CD4-positive, alpha-beta T cell treated with Interferon alpha-2 for 1 hour (primary cell): Measurements from ENCODE around the gene SOX2.

ENCODE experiments used
- DNase-seq, 2 donors: peaks; one replicate each; pipeline ENCODE4 v3.0.0-alpha.2; 2020 to 2022

SOX2 gene

GRCh38 chr3:181705086-181705480, 6.6 kb upstream of the SOX2 start:
- no peak for DNase-seq

- DNase-seq = no peak
Observed at GRCh38 chr3:181707980-181708379, 3.7 kb upstream of the SOX2 start.

- DNase-seq = peak; percentile 29 to 52
Observed at GRCh38 chr3:181709537-181710279, 2.0 kb upstream of the SOX2 start.

- no peak for DNase-seq
Observed at GRCh38 chr3:181710345-181711291, 1.1 kb upstream of the SOX2 start.

GRCh38 chr3:181712226-181712552, 464 bp downstream of the SOX2 start:
- no peak for DNase-seq

GRCh38 chr3:181712553-181713279, 991 bp downstream of the SOX2 start:
- DNase-seq = no peak

- no peak for DNase-seq
Observed at GRCh38 chr3:181713280-181713647, 1.5 kb downstream of the SOX2 start.

GRCh38 chr3:181713676-181714612, 2.2 kb downstream of the SOX2 start:
- no peak for DNase-seq

GRCh38 chr3:181715571-181716340, 4.0 kb downstream of the SOX2 start:
- DNase-seq = no peak

- DNase-seq = no peak
Observed at GRCh38 chr3:181716966-181717365, 5.2 kb downstream of the SOX2 start.

- no peak for DNase-seq
Observed at GRCh38 chr3:181717549-181718171, 5.9 kb downstream of the SOX2 start.

- no peak for DNase-seq
Observed at GRCh38 chr3:181718369-181718768, 6.6 kb downstream of the SOX2 start.

GRCh38 chr3:181718987-181719911, 7.5 kb downstream of the SOX2 start:
- DNase-seq = no peak

- no peak for DNase-seq
Observed at GRCh38 chr3:181719991-181720680, 8.4 kb downstream of the SOX2 start.

- no peak for DNase-seq
Observed at GRCh38 chr3:181721046-181721875, 9.5 kb downstream of the SOX2 start.

GRCh38 chr3:181722156-181722555, 10.4 kb downstream of the SOX2 start:
- no peak for DNase-seq

GRCh38 chr3:181722766-181723425, 11.2 kb downstream of the SOX2 start:
- no peak for DNase-seq
